ENCODE measurements around the gene DLL3.

DNA sequence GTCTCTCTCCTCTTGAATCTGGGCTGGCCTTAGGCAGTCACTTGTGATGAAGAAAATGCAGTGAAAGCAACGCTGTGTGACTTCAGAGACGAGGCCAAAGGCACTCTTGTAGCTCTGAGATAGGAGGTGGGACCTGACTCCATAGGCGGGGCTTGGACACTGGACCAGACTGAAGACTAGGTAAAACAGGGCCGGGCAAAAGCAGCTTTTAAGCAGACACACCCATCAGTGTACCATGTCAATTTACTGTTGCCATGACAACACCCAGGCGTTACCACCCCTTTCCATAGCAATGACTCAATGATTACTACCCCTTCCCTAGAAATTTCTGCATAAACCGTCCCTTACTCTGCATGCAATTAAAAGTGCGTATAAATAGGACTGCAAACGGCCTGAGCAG is 47.9 kb downstream of the DLL3 start:
- TF ChIP-seq JUNB (CRISPR knock-in tag; conservative IDR thresholded peaks at IDR 0.05) = no peak
- TF ChIP-seq, protein P1, sequence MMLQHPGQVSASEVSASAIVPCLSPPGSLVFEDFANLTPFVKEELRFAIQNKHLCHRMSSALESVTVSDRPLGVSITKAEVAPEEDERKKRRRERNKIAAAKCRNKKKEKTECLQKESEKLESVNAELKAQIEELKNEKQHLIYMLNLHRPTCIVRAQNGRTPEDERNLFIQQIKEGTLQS (IDR thresholded peaks at IDR 0.05) = no peak
- TF ChIP-seq, protein P1 (CRISPR knock-in tag; conservative IDR thresholded peaks at IDR 0.05) = no peak

All from K562 (cell line).